Neural cell (in vitro differentiated cells): ENCODE data around the gene EIF3D. TPM values are rescaled to one million over a fixed set of nuclear protein-coding genes. Genes with fewer than 3 reads are reported as not detected.

Experiments
- H2AFZ ChIP-seq: fragments of 200-600, 300-800 bp; sonication (generic), shearing (Covaris generic); 2 replicates; pipeline ENCODE4 v1.6.0; 2014; ENCODE audit warnings: low read depth, mild to moderate bottlenecking, antibody characterized with exemption, low read length, moderate library complexity
- H3F3A ChIP-seq: fragments of 200-600 bp; shearing (Covaris generic); 2 replicates; pipeline ENCODE4 v1.6.1; 2016; ENCODE audit warnings: mild to moderate bottlenecking, moderate library complexity, mixed read lengths, antibody characterized with exemption, low read length; ENCODE audit not compliant: insufficient read depth, poor library complexity, severe bottlenecking
- H3K27ac ChIP-seq: fragments of 200-600, 300-800 bp; sonication (generic), shearing (Covaris generic); 2 replicates; pipeline ENCODE4 v1.5.1; 2014; ENCODE audit warnings: mild to moderate bottlenecking, low read length, moderate library complexity
- H3K27me3 ChIP-seq: fragments of 300-800, 200-600 bp; sonication (generic), shearing (Covaris generic); 2 replicates; pipeline ENCODE4 v1.6.0; 2014; ENCODE audit warnings: mild to moderate bottlenecking, low read depth, low read length, moderate library complexity; ENCODE audit not compliant: insufficient read depth
- H3K36me3 ChIP-seq: fragments of 300-800, 200-600 bp; sonication (generic), shearing (Covaris generic); 2 replicates; pipeline ENCODE4 v1.5.1; 2014; ENCODE audit warnings: mild to moderate bottlenecking, antibody characterized with exemption, low read length, moderate library complexity; ENCODE audit not compliant: insufficient read depth
- H3K4me2 ChIP-seq: fragments of 300-800, 200-600 bp; sonication (generic), shearing (Covaris generic); 2 replicates; pipeline ENCODE4 v1.6.0; 2014; ENCODE audit warnings: mild to moderate bottlenecking, low read length
- H3K4me3 ChIP-seq: fragments of 300-800, 200-600 bp; sonication (generic), shearing (Covaris generic); 2 replicates; pipeline ENCODE4 v1.5.1; 2014; ENCODE audit warnings: mild to moderate bottlenecking, low read length, moderate library complexity
- H3K79me2 ChIP-seq: fragments of 200-600 bp; shearing (Covaris generic); replicated peaks from 2 replicates; pipeline ENCODE4 v1.6.0; 2014; ENCODE audit warnings: mild to moderate bottlenecking, low read length, moderate library complexity; ENCODE audit not compliant: insufficient read depth
- H3K9ac ChIP-seq: fragments of 300-800, 200-600 bp; sonication (generic), shearing (Covaris generic); 2 replicates; pipeline ENCODE4 v1.6.1; 2016; ENCODE audit warnings: mild to moderate bottlenecking, low read length, mixed read lengths
- H3K9me2 ChIP-seq: fragments of 200-600 bp; shearing (Covaris generic); 2 replicates; pipeline ENCODE4 v1.6.1; 2016; ENCODE audit warnings: mild to moderate bottlenecking, low read length, mixed read lengths; ENCODE audit not compliant: insufficient read depth
- H3K9me3 ChIP-seq: fragments of 200-600, 300-800 bp; sonication (generic), shearing (Covaris generic); 2 replicates; pipeline ENCODE4 v1.6.1; 2016; ENCODE audit warnings: mild to moderate bottlenecking, mixed run types, low read length, moderate library complexity, mixed read lengths
- H4K20me1 ChIP-seq: fragments of 200-600 bp; shearing (Covaris generic); 2 replicates; pipeline ENCODE4 v1.6.1; 2016; ENCODE audit warnings: mild to moderate bottlenecking, mixed run types; ENCODE audit not compliant: insufficient read depth
- CTCF ChIP-seq: fragments of 450-650 bp; IDR thresholded peaks from 2 replicates; pipeline ENCODE4 v1.5.1; 2014; ENCODE audit warnings: antibody characterized with exemption, mild to moderate bottlenecking, moderate library complexity; ENCODE audit not compliant: poor library complexity, severe bottlenecking
- EP300 ChIP-seq: fragments of 450-650 bp; conservative IDR thresholded peaks from 2 replicates; pipeline ENCODE4 v1.6.1; 2014; ENCODE audit warnings: antibody characterized with exemption, mild to moderate bottlenecking, moderate library complexity; ENCODE audit not compliant: poor library complexity, severe bottlenecking
- EZH2 ChIP-seq: fragments of 200-600, 300-800 bp; shearing (Covaris generic), sonication (generic); IDR thresholded peaks from 2 replicates; pipeline ENCODE4 v1.6.1; 2014; ENCODE audit warnings: antibody characterized with exemption, low read length, borderline replicate concordance, mild to moderate bottlenecking; ENCODE audit not compliant: insufficient read depth, poor library complexity, severe bottlenecking
- MXI1 ChIP-seq: fragments of 450-650 bp; conservative IDR thresholded peaks from 2 replicates; pipeline ENCODE4 v1.6.1; 2014; ENCODE audit warnings: antibody characterized with exemption, mild to moderate bottlenecking; ENCODE audit not compliant: poor library complexity, severe bottlenecking
- POLR2AphosphoS5 ChIP-seq: IDR thresholded peaks from 2 replicates; pipeline ENCODE4 v1.6.1; 2012
- RAD21 ChIP-seq: fragments of 450-650 bp; conservative IDR thresholded peaks from 2 replicates; pipeline ENCODE4 v1.6.1; 2014; ENCODE audit warnings: antibody characterized with exemption, mild to moderate bottlenecking, moderate library complexity
- REST ChIP-seq: IDR thresholded peaks from 2 replicates; pipeline ENCODE4 v1.6.1; 2012; ENCODE audit warnings: borderline replicate concordance
- SMC3 ChIP-seq: fragments of 450-650 bp; conservative IDR thresholded peaks from 2 replicates; pipeline ENCODE4 v1.6.1; 2014; ENCODE audit warnings: antibody characterized with exemption, mild to moderate bottlenecking, moderate library complexity; ENCODE audit not compliant: poor library complexity
- TAF1 ChIP-seq: IDR thresholded peaks from 2 replicates; pipeline ENCODE4 v1.6.1; 2012; ENCODE audit warnings: low read depth
- polyA plus RNA-seq: library from polyadenylated mRNA; depleted of rRNA; stranded (reverse); fragments of >200 nt; gene quantifications from 2 replicates; pipeline ENCODE4 v1.2.3, GENCODE V29; 2014

EIF3D gene
- polyA plus RNA-seq, 1 donor from 2014 or later, result 133 TPM

GRCh38 chr22:36492109-36492508 lies 36.9 kb downstream of the EIF3D start:
- H3K79me2 ChIP-seq, result no peaks in the 10 kb centered on the region
- TF ChIP-seq REST (no peak), TAF1 (no peak), EP300 (no peak), SMC3 (no peak), RAD21 (no peak), EZH2 (no peak), MXI1 (no peak), CTCF (no peak), POLR2AphosphoS5 (no peak)
- no peak overlapping the region for H3K27ac ChIP-seq
- no peaks in the 10 kb centered on the region for H3K36me3 ChIP-seq
- H3K4me2 ChIP-seq, result no peak overlapping the region
- H4K20me1 ChIP-seq, result no peaks in the 10 kb centered on the region
- no peaks in the 10 kb centered on the region for H3K9me3 ChIP-seq
- H3F3A ChIP-seq, result no peaks in the 10 kb centered on the region
- no peak overlapping the region for H3K9ac ChIP-seq
- no peak overlapping the region for H2AFZ ChIP-seq
- no peak overlapping the region for H3K4me3 ChIP-seq
- H3K9me2 ChIP-seq, result no peaks in the 10 kb centered on the region
- H3K27me3 ChIP-seq, result no peaks in the 10 kb centered on the region

- Histone ChIP-seq H3K4me3 (no peak overlapping the region), H3K9me2 (no peaks in the 10 kb centered on the region), H3K79me2 (no peaks in the 10 kb centered on the region), H3K4me2 (no peak overlapping the region), H2AFZ (no peak overlapping the region), H3K27me3 (no peaks in the 10 kb centered on the region), H4K20me1 (no peaks in the 10 kb centered on the region), H3K36me3 (no peaks in the 10 kb centered on the region), H3K9me3 (no peaks in the 10 kb centered on the region), H3F3A (no peaks in the 10 kb centered on the region), H3K27ac (no peak overlapping the region), H3K9ac (no peak overlapping the region)
- TF ChIP-seq EP300 (no peak), RAD21 (no peak), CTCF (no peak), MXI1 (no peak), SMC3 (no peak), TAF1 (no peak), REST (no peak), EZH2 (no peak), POLR2AphosphoS5 (no peak)
Measured at GRCh38 chr22:36491155-36491554, 37.8 kb downstream of the EIF3D start.
